Fibroblast of mammary gland (primary cell): ENCODE results near the gene KBTBD12.

Experiments used
- DNase-seq: peaks from one replicate; pipeline ENCODE4 v3.0.0-alpha.2; 2010; ENCODE audit warnings: low read depth
- H3K4me3 ChIP-seq: 2 replicates; pipeline ENCODE4 v1.5.1; 2011; ENCODE audit warnings: low read depth, mild to moderate bottlenecking, low read length, moderate library complexity; ENCODE audit not compliant: control insufficient read depth
- CTCF ChIP-seq: conservative IDR thresholded peaks from 2 replicates; pipeline ENCODE4 v1.5.1; 2011; ENCODE audit warnings: low read depth, low read length, inconsistent platforms; ENCODE audit not compliant: control insufficient read depth, insufficient read depth

KBTBD12 gene

DNA sequence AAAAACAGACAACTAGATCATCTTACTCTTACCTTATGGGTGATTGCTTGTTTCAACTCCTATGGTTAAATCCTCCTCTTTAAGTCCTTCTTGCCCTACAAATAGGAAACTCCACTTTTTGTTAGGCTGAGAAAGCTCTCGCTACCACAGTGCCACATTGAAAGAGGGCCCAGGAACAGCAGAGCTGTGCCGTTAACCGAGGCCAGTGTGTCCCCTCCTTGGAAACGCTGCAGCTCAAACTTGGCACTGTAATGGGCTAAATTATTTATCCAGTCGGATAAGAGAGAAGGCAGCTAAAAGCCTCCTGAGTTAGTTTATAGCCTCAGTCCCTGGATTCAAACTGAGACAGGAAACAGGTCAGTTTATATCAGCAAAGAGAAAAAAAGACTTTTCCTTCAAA lies 46.1 kb downstream of the KBTBD12 start:
- DNase-seq = no peak
- no peak for TF ChIP-seq CTCF
- H3K4me3 ChIP-seq = no peak overlapping the region

GRCh38 chr3:127961963-127962362 lies 46.9 kb downstream of the KBTBD12 start:
- peak; percentile 21 for DNase-seq
- no peak for TF ChIP-seq CTCF
- H3K4me3 ChIP-seq = no peak overlapping the region

GRCh38 chr3:127962937-127963336 lies 47.9 kb downstream of the KBTBD12 start:
- TF ChIP-seq CTCF = no peak
- no peak overlapping the region for H3K4me3 ChIP-seq
- DNase-seq = no peak

DNA sequence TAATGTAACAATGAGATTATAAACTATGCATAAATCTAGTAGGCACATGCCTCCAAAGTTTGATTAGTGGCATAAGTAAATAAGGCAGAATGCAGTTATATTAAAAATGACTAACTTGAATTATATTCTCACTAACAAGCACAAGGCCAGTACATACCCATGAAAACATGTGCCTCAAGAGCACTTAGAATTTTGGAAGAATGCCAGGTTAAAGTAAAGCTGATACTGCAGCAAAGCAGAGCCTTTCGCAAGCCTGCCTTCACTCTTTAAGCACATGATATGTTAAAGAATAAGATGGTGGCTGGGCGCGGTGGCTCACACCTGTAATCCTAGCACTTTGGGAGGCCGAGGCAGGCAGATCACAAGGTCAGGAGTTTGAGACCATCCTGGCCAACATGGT lies 49.0 kb downstream of the KBTBD12 start:
- H3K4me3 ChIP-seq = no peak overlapping the region
- peak; percentile 25 for DNase-seq
- TF ChIP-seq CTCF = no peak

DNA sequence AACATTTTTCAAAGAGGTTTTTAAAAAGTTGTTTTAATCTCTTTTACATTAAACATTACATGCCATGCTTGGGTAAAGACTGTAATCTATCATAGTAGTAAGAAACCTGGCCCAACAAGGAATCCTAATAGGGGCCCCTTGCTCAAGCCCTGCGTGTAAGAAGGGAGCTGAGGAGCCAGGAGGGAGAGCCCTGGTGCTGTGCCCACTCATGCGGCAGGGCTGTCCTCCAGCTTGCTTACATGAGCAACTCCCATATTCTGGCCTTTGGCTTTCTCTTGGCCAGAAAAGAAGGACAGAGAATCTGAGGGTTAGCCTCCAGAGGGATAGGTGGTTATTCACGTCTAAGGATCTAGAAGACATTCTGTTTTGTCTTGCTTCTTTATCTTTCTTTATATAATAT lies 49.8 kb downstream of the KBTBD12 start:
- TF ChIP-seq CTCF = no peak
- DNase-seq = no peak
- no peak overlapping the region for H3K4me3 ChIP-seq

DNA sequence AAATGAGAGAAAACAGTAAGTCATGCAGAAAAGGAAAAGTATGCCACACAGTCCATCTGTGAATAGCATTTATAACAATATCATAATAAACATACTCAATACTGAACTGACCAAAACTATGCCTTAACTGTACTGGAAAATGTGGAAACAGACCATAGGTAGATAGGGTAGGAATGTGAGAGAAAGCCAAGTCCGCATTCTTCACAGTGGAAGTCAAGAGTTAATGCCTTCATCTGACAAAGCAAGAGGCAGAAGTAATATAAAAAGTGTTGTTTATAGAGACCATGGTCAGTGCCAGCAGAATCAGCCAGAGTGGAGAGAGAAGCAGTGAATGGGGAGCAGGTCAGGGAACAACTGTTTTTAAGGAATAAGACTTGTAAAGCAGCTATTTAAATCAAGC lies 52.3 kb downstream of the KBTBD12 start:
- no peak for DNase-seq
- H3K4me3 ChIP-seq = no peak overlapping the region
- TF ChIP-seq CTCF = no peak

DNA sequence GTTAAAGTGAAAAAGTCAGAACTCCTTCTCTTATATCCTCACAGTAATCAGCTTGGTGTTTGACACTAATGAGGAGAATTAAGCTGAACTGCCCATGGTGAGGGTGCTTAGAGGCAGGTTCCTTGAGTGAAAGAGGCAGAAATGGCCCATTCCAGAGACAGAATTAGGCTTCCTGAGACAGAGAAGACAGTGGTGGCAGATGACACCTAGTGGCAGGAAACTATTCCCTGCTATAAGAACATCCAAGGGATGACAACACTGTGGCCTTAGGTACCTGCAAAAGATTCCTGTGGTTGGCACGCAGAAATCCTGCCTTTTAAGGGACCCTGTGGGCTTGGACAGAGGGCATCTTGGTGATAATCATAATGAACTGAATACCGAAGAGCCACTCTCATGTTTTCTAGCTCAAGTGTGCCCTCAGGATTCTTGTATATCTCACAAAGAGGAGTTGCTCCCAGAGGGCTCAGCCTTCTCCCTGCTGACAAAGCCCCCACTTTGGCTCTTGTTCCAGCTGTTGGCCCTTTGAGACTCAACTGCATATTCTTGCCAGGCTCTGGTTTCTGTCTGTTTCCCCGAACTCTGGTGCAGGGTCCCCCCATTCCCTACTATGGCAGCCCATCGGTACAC lies 56.0 kb downstream of the KBTBD12 start:
- H3K4me3 ChIP-seq = no peak overlapping the region
- TF ChIP-seq CTCF = peak; percentile 86
- peak; percentile 62 for DNase-seq
